Thyroid gland (tissue), 4 donors: Measurements from ENCODE around the gene DKK2. TPM values are rescaled to one million over a fixed set of nuclear protein-coding genes. Genes with fewer than 3 reads are reported as not detected.
A peak's percentile ranks its signal among the peaks of the same experiment; 100 is the strongest.

Source experiments
- DNase-seq, 2 donors: peaks; one replicate each; pipeline ENCODE4 v3.0.0-alpha.2; 2019
- H3K27ac ChIP-seq, 3 donors: fragments of 200-600 bp; sonication (generic); 1 replicate in 2 of 3; 2 replicates in 1 of 3; pipeline ENCODE4 v1.5.1; 2016 to 2019; ENCODE audit warnings: mild to moderate bottlenecking in 1 of 3, moderate library complexity in 1 of 3
- H3K27me3 ChIP-seq: fragments of 200-600 bp; sonication (generic); one replicate; pipeline ENCODE4 v1.5.1; 2019
- H3K36me3 ChIP-seq, 2 donors: fragments of 200-600 bp; sonication (generic); one replicate each; pipeline ENCODE4 v1.5.1; 2016 to 2019
- H3K4me1 ChIP-seq, 2 donors: fragments of 200-600 bp; sonication (generic); one replicate each; pipeline ENCODE4 v1.5.1; 2017 to 2019
- H3K4me3 ChIP-seq, 3 donors: fragments of 200-600 bp; sonication (generic); replicated peaks in 1 of 3; 1 replicate in 2 of 3; 2 replicates in 1 of 3; pipeline ENCODE4 v1.5.1; 2016; ENCODE audit warnings: mild to moderate bottlenecking in 1 of 3
- H3K9me3 ChIP-seq: fragments of 200-600 bp; sonication (generic); one replicate; pipeline ENCODE4 v1.5.1; 2017
- CTCF ChIP-seq, 6 experiments: fragments of 200-600 bp in 3 of 6; fragments of 450-650 bp in 3 of 6; sonication (generic) in 3 of 6; IDR thresholded peaks; one replicate each; pipeline ENCODE4 v1.5.1; 2016 to 2019; ENCODE audit warnings: antibody characterized with exemption in 6 of 6, mild to moderate bottlenecking in 2 of 6, inconsistent platforms in 1 of 6, moderate library complexity in 1 of 6
- POLR2A ChIP-seq, 2 donors: fragments of 450-650 bp; IDR thresholded peaks; one replicate each; pipeline ENCODE4 v1.6.1; 2017; ENCODE audit warnings: antibody characterized with exemption in 2 of 2, mild to moderate bottlenecking in 2 of 2, moderate library complexity in 1 of 2
- WGBS, 2 donors: methylation state at CpG; one replicate each; pipeline ENCODE4 v1.1.5; 2017; 5-methylcytosine and 5-hydroxymethylcytosine counted together
- intact Hi-C: fragments of 100-400 bp; cut with DNase I; formaldehyde crosslinking; loops from one replicate; pipeline ENCODE4 v1.15.1; 2023
- total RNA-seq, 4 donors: library from RNA; depleted of rRNA; stranded (reverse); fragments of >200 nt; gene quantifications; one replicate each; pipeline ENCODE4 v1.2.3, GENCODE V29; 2016

The DKK2 gene
- total RNA-seq, 4 donors from 2014 or later = 0.34 to 1.5 (median 0.77) TPM

GRCh38 chr4:106907216-106907615 lies 128.9 kb downstream of the DKK2 start:
- DNase-seq = no peak
- WGBS, 2 donors = 57 to 70% methylated on average over 2 of the region's 2 CpGs
- TF ChIP-seq CTCF (IDR thresholded peaks at IDR 0.05) (no peak), POLR2A (IDR thresholded peaks at IDR 0.05) (no peak)
- Histone ChIP-seq H3K4me1 (no peaks in the 10 kb centered on the region), H3K36me3 (no peaks in the 10 kb centered on the region), H3K27me3 (no peaks in the 10 kb centered on the region), H3K4me3 (no peak overlapping the region), H3K27ac (no peak overlapping the region), H3K9me3 (no peaks in the 10 kb centered on the region)
- intact Hi-C loops = no loop called here

GRCh38 chr4:106906728-106907127 lies 129.4 kb downstream of the DKK2 start:
- DNase-seq = no peak
- intact Hi-C loops = no loop called here
- no peaks in the 10 kb centered on the region for H3K4me1 ChIP-seq
- no peaks in the 10 kb centered on the region for H3K9me3 ChIP-seq
- WGBS, 2 donors = 68 to 79% methylated on average over 1 of the region's 1 CpG
- H3K27me3 ChIP-seq = no peaks in the 10 kb centered on the region
- H3K27ac ChIP-seq = no peak overlapping the region
- TF ChIP-seq CTCF (IDR thresholded peaks at IDR 0.05) (no peak), POLR2A (IDR thresholded peaks at IDR 0.05) (no peak)
- no peak overlapping the region for H3K4me3 ChIP-seq
- no peaks in the 10 kb centered on the region for H3K36me3 ChIP-seq

- no peak for TF ChIP-seq POLR2A (IDR thresholded peaks at IDR 0.05)
- TF ChIP-seq CTCF (IDR thresholded peaks at IDR 0.05) = peak in 4 of 6 experiments; percentile 36 to 69 (median 51)
- Histone ChIP-seq H3K27me3 (no peaks in the 10 kb centered on the region), H3K27ac (no peak overlapping the region), H3K36me3 (no peaks in the 10 kb centered on the region), H3K4me3 (no peak overlapping the region), H3K9me3 (no peaks in the 10 kb centered on the region), H3K4me1 (no peaks in the 10 kb centered on the region)
- intact Hi-C loops = no loop called here
- DNase-seq = peak; percentile 3 to 23
- 33 to 37% methylated on average over 4 of the region's 4 CpGs for WGBS, 2 donors
Observed at GRCh38 chr4:106898621-106899230, 137.4 kb downstream of the DKK2 start.

GRCh38 chr4:106893903-106894302 lies 142.2 kb downstream of the DKK2 start:
- Histone ChIP-seq H3K4me3 (no peak overlapping the region), H3K27me3 (no peaks in the 10 kb centered on the region), H3K4me1 (no peaks in the 10 kb centered on the region), H3K9me3 (no peaks in the 10 kb centered on the region), H3K27ac (no peak overlapping the region), H3K36me3 (no peaks in the 10 kb centered on the region)
- intact Hi-C loops = no loop called here
- no peak for TF ChIP-seq CTCF (IDR thresholded peaks at IDR 0.05)
- TF ChIP-seq POLR2A (IDR thresholded peaks at IDR 0.05) = no peak
- DNase-seq = no peak
- 69 to 86% methylated on average over 3 of the region's 3 CpGs for WGBS, 2 donors

- DNase-seq = no peak
- no peaks in the 10 kb centered on the region for H3K9me3 ChIP-seq
- no peaks in the 10 kb centered on the region for H3K4me1 ChIP-seq
- intact Hi-C loops = no loop called here
- H3K27me3 ChIP-seq = no peaks in the 10 kb centered on the region
- WGBS, 2 donors = 75 to 96% methylated on average over 4 to 7 of the region's 8 CpGs
- H3K27ac ChIP-seq = no peak overlapping the region
- H3K4me3 ChIP-seq = no peak overlapping the region
- no peaks in the 10 kb centered on the region for H3K36me3 ChIP-seq
- TF ChIP-seq CTCF (IDR thresholded peaks at IDR 0.05) = no peak
Observed at GRCh38 chr4:106893395-106893881, 142.7 kb downstream of the DKK2 start.
